Hepatocyte (in vitro differentiated cells): Measurements from ENCODE around the gene RADIL.

ENCODE experiments used
- EZH2 ChIP-seq: fragments of 200-600 bp; sonication (generic); IDR thresholded peaks from 2 replicates; pipeline ENCODE4 v1.6.1; 2016; ENCODE audit warnings: antibody characterized with exemption, mild to moderate bottlenecking, borderline replicate concordance
- EZH2phosphoT487 ChIP-seq: fragments of 200-600 bp; sonication (generic); IDR thresholded peaks from one replicate; pipeline ENCODE4 v1.6.1; 2018; ENCODE audit warnings: antibody characterized with exemption, mild to moderate bottlenecking, low read depth, moderate library complexity; ENCODE audit not compliant: unreplicated experiment, severe bottlenecking
- TF ChIP-seq, protein P1 (sequence below): fragments of 200-600 bp; sonication (generic); IDR thresholded peaks from 2 replicates; pipeline ENCODE4 v1.5.1; 2016; ENCODE audit warnings: antibody characterized with exemption, mild to moderate bottlenecking; ENCODE audit not compliant: poor library complexity

- TF ChIP-seq, protein P1, sequence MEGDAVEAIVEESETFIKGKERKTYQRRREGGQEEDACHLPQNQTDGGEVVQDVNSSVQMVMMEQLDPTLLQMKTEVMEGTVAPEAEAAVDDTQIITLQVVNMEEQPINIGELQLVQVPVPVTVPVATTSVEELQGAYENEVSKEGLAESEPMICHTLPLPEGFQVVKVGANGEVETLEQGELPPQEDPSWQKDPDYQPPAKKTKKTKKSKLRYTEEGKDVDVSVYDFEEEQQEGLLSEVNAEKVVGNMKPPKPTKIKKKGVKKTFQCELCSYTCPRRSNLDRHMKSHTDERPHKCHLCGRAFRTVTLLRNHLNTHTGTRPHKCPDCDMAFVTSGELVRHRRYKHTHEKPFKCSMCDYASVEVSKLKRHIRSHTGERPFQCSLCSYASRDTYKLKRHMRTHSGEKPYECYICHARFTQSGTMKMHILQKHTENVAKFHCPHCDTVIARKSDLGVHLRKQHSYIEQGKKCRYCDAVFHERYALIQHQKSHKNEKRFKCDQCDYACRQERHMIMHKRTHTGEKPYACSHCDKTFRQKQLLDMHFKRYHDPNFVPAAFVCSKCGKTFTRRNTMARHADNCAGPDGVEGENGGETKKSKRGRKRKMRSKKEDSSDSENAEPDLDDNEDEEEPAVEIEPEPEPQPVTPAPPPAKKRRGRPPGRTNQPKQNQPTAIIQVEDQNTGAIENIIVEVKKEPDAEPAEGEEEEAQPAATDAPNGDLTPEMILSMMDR: no peak
- no peak for TF ChIP-seq EZH2
- no peak for TF ChIP-seq EZH2phosphoT487
Observed at GRCh38 chr7:4817178-4817901, 66.2 kb downstream of the RADIL start.
